ENCODE data around the gene CHST1. TPM values are rescaled to one million over a fixed set of nuclear protein-coding genes. Genes with fewer than 3 reads are reported as not detected.

Gene CHST1
- total RNA-seq, 2 donors from 2014 or later = 0.18 TPM; not detected in 1

DNA sequence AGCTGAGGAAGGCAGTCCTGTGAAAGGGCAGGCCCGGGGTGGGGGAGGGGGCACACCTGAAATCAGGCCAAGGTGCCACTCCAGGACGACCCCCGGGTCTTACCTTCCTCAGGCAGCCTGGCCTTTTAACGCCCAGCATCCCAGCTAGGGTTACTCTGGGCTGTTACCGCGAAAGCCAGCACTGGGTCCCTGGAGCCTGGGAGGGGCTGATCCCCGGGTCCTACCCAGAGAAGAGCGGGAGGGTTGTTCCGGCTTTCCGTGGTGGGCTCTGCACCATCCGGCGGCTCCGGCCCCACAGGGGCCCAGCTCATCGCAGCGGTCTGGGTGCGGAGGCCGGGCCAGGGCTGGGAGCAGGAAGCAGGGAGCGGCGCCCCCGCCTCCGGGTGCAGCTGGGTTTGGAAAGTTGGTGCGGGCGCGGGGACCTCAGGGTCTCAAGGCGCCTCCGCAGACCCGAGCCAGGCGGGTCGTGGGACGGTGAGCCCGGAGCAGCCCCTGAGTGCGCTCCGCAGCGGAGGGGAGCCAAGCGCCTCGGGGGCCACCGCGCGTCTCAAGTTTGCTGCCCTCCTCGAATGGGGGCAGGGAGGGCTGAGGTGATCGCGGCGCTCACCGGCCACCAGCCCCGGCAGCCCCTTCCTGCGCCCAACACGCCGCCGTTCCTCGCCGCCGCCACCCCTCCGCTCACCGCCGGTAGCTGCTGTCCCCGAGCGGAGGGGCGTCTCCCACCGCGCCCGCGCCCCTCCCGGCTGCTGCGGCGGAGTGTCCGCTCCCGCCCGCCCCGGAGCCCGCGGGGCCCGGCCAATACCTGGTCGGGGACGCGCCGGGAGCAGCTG lies 831 bp downstream of the CHST1 start:
- H3K36me3 Mint-ChIP-seq = no peaks in the 10 kb centered on the region
- ATAC-seq = no peak

DNA sequence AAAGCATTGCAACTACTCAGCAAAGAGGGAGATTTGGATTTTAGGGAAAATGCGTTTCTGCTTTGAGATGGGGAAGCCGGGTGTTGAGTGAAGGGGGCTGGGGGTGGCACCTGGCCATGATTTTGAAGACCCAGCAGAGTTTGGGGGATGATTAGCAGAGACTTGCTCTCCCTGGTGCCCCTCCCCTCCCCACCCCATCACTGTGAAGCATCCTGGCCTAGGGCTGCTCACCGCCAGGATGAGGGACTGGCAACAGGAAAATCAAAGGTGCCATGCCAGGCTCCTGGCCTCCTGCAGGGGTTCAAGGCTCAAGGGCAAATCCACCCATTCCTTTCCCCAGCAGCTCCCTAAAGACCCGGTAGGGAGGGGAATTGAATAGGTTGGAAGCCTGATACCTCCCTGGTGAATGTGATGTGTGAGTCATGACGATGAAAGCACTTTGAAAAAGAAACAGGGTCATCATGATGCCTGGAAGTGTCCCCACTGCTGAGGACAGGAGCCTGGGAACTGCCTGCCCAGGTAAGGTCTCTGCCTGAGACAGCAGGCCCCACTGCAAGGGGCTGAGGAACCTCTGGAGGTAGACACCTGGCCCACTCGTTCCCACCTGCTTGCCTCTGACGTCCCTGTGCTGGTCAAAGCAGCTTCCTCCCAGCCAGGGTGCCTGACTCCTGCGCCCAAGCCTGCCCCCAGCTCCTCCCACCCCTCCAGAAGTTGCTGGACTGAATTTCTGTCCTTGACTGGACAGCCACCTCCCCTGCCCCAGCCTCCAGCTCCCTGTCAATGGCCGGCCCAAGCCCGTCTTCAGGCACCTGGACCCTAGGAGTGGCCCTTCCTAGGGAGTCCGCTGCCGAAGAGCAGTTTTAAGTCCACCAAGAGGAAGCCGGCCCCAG lies 1.7 kb downstream of the CHST1 start:
- Mint-ChIP-seq H3K9me3 (no peaks in the 10 kb centered on the region), H3K36me3 (no peaks in the 10 kb centered on the region), H3K27ac (no peak overlapping the region)
- ATAC-seq (peak in 1 of 2 donors; percentile 16), DNase-seq (ENCODE audit: low spot score in 2 of 2) (no peak)

More for the DNA sequence above, 831 bp downstream of the CHST1 start:
- no peak for DNase-seq (ENCODE audit: low spot score in 2 of 2)
- H3K9me3 Mint-ChIP-seq = no peaks in the 10 kb centered on the region
- no peak overlapping the region for H3K27ac Mint-ChIP-seq

DNA sequence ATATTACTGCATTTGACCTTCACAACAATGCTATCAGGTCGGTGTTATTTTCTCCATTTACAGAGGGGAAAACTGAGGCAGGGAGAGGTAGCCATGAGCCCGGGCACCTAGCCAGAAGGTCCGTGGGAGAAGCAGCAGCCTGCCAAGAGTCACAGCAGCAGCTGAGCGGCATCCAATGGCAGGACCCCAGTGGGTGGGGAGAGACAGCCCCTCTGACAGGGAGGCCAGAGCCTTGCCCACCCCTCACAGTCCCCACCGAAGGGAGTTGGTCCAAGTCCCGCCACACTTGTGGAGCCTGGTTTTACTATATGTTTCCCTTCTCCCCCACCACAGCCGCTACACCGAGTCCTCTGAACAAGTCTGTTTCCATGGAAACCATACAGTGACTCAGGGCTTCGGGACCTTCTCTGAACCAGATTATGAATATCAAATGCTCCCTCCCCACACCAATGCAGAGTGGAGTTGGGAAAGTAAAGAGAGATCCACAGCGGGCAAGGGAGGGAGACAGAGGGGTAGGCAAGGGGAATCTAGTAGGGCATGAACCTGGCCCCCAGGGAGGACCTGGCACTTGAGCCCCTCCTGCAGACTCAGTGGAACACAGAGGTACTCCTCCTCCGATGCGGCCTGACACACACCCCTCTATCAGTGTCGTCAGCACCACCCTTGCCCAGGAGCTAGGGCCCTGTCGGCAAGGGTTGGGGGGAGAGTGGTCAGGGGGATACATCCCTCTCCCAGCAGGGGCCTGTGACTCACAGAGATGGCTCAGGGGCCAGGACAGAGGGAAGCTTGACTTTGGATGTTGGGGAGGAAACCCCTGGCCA lies 2.5 kb downstream of the CHST1 start:
- peak in 1 of 2 donors; percentile 31 for DNase-seq (ENCODE audit: low spot score in 2 of 2)
- peak; percentile 35 to 84 for ATAC-seq
- no peaks in the 10 kb centered on the region for H3K36me3 Mint-ChIP-seq
- H3K9me3 Mint-ChIP-seq = no peaks in the 10 kb centered on the region
- no peak overlapping the region for H3K27ac Mint-ChIP-seq

DNA sequence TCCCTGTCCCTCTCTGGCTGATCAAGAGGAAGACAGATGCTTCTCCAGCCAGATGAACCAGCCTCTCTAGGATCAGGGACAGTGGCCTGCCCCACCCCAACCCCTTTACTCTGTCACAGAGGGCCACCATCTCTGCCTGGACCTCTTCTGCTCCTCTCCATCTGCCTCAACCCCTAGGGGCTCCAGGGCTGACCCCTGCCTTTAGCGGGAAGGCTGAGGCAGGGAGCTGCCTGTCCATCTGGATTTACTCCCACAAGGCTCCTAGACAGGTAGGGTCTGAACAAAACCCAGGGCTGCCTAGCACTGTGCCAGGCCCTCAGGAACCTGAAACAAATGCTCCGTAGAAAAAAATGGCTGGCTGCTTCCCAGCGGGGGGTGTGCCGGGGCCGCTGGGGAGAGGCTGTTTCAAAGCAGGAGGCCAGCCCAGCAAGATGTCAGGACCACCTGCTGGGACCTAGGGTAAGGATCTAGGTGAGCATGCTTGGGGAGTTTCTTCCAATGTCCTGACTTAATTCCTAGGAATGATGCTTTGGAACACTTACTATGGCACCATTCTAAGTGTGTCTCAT lies 3.2 kb downstream of the CHST1 start:
- Mint-ChIP-seq H3K36me3 (no peaks in the 10 kb centered on the region), H3K27ac (no peak overlapping the region), H3K9me3 (no peaks in the 10 kb centered on the region)
- no peak for DNase-seq (ENCODE audit: low spot score in 2 of 2)
- no peak for ATAC-seq

DNA sequence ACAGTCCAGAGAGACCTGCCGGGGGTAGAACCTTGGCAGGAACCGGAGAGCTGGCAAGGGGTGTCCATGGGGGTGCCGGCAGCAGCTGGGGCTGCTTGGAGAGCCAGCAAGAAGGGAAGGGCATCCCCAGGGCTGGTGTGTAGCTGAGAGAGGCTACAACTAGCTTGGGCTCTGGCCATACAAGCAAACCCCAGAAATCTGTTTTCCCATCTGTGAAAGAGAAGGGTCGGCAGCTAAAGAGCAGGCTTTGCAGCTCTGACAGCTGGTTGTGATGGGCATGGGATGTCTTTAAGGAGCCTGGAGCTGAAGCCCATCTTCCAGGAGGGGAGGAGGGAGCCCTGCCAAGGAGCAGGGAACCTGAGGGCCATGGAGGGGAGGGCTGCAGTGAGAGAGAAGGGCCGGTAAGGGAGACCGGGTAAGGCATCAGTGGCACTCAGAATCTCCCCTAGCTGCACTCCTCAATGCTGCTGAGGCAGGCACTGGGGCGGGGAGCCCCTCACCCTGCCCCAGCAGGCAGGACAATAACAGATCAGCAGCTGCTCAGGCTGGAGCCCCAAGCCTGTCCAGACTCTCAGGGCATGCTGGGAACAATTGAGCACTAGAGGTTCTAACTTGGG lies 3.9 kb downstream of the CHST1 start:
- ATAC-seq (no peak), DNase-seq (ENCODE audit: low spot score in 2 of 2) (no peak)
- no peaks in the 10 kb centered on the region for H3K9me3 Mint-ChIP-seq
- H3K36me3 Mint-ChIP-seq = no peaks in the 10 kb centered on the region
- no peak overlapping the region for H3K27ac Mint-ChIP-seq

DNA sequence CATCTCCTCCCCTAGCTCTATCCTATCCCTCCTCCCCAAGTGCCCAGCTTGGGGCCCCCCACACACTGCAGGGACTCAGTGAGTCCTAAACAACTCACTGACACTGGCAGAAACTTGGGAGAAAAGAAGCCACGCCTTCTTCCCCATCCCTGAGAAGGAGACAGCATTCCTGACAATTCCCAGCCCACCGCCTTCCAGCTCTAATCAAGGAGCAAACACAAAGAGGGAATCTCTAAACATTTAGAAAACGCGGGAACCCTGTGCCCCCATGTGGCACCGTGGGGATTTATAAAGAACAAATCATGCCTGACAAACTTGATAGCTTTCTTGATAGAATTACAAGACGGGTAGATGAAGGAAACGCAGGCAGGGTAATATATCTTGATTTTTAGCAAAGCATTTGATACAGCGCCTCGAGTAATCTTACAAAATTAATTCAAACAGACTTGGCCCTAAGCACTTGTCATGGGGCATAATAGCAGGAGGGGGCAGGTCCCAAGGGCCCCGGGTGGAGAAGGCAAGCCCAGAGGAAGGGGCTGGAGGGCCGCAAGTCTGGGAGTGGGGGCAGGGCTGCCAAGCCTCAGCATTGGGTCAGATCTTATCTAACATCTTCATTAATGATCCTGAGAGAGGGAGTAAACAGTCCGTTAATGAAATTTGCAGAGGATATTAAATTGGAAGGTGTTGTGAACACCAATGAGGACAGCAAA lies 4.5 kb downstream of the CHST1 start:
- no peaks in the 10 kb centered on the region for H3K36me3 Mint-ChIP-seq

DNA sequence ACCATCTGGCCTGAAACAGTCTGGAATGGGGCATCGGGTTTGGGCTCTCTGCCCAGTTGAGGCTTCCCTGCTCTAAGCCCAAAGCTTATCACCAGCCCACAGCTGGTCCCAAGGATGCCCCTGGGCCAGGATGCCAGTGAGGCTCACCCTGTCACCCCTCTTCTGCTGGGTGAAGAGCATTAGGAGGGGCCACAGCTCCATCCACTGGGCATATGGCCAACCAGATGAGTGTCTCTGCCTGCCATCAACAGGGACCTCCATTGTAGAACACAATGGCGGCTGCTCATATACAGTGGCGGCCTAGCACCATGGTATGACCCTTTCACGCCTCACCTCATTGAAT lies 5.6 kb downstream of the CHST1 start:
- ATAC-seq = no peak
- H3K9me3 Mint-ChIP-seq = no peaks in the 10 kb centered on the region
- no peaks in the 10 kb centered on the region for H3K36me3 Mint-ChIP-seq
- H3K27ac Mint-ChIP-seq = no peak overlapping the region
- DNase-seq (ENCODE audit: low spot score in 2 of 2) = no peak

More for the DNA sequence above, 4.5 kb downstream of the CHST1 start:
- no peak for DNase-seq (ENCODE audit: low spot score in 2 of 2)
- H3K9me3 Mint-ChIP-seq = no peaks in the 10 kb centered on the region
- ATAC-seq = no peak
- no peak overlapping the region for H3K27ac Mint-ChIP-seq

DNA sequence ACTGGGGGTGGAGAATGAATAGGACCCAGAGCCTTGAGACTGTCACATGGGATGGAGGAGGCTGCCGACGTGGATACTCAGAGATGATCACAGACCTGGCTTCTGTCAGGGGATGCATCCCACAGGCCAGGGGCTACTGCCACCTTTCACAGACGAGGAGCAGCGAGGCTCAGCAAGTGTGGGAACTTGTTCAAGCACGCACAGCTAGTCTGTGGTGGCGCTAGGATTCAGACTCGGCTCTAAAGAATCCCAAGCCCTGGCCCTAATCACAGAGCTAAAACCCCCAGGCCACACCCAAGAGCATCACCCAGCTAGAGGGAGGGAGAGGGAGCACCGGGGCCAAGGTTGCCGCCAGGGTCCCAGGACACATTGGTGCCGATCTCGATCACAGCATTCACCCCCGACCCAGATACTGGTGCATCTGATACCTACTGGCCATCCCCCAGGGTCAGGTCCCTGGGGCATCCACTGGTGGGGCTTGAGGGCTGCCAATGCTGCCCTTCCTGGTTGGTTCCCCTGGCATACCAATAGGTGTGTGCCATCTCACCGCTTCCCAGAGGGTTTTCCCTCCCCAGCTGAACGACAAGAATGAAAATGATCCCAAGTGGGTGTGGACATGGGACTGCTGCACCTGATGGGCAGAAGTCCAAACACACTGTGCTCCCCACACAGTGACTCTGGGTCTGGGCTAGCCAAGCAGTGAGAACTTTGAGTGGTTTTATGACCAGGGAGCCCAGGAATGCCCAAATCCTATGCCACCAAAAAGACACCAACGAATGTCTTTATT lies 6.2 kb downstream of the CHST1 start:
- no peaks in the 10 kb centered on the region for H3K36me3 Mint-ChIP-seq
- DNase-seq (ENCODE audit: low spot score in 2 of 2) (no peak), ATAC-seq (no peak)
- H3K27ac Mint-ChIP-seq = no peak overlapping the region
- no peaks in the 10 kb centered on the region for H3K9me3 Mint-ChIP-seq

DNA sequence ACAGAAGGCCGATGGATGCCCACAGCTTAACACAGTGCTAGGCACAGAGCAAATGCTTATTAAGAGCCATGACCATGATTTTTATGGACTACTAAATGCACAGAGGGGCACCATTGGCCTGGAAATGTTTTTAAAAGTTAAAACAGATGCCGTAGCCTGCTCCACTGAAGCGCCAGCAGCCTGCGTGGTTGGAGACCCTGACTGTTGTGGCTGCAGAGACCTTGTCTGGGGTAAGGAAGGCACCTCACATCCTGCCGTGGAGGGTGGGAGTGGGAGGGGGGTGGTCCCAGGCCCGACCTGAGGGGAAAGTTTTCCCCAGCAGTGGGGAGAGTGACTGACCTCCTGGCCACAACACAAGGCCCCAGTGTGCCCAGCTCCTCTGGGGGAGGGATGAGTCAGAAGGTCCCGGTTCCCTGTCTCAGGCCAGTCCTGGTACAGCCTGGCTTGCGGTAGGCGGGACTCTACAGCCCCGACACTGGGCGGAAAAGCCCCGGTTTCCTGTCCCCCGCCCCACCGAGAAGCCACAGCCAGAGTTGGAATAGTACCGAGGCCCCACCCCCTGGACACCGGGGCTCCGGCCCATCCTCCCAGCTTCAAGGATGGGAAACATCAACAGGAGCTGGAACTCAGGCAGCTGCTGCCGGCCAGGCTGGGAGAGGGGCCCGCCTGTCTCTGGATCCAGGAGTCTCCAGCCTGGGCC lies 7.0 kb downstream of the CHST1 start:
- Mint-ChIP-seq H3K36me3 (no peaks in the 10 kb centered on the region), H3K9me3 (no peaks in the 10 kb centered on the region), H3K27ac (no peak overlapping the region)
- peak in 1 of 2 donors; percentile 92 for ATAC-seq
- peak in 1 of 2 donors; percentile 63 for DNase-seq (ENCODE audit: low spot score in 2 of 2)

DNA sequence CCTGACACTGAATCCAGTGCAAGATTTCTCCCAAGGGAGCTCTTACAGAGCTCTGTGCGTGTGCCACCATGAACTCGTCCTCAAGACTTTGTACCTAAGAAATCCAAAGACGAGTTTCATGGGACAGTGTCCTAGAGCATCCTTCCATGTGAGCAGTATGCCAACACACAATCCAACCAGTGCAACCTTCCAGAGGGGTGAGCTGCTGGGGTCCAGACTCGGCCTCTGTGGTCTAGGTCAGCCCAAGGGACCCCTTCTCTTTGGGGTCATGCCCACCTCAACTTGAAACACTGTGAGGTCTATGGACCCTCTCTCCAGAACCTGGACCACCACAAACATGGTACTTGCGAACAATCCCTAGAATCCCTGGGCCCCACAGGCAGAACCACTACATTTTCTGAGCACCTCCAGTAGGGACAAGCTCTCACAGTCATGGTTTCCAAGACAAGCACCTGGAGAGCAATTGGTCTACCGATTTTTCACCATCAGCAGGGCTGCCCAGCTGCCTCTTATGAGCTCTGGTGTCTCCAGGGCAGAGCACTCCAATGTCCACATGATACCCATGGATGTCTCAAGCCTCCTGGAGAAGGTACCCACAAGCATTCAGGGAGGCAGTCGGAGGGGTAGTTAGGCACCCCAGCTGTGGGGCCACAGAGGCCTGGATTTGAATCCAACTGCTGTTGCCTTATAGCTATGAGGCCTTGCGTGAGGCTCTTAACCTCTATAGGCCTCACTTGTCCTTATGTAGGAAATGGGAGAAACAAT lies 7.7 kb downstream of the CHST1 start:
- no peaks in the 10 kb centered on the region for H3K9me3 Mint-ChIP-seq
- no peaks in the 10 kb centered on the region for H3K36me3 Mint-ChIP-seq
- DNase-seq (ENCODE audit: low spot score in 2 of 2) (peak in 1 of 2 donors; percentile 31), ATAC-seq (no peak)
- H3K27ac Mint-ChIP-seq = no peak overlapping the region

DNA sequence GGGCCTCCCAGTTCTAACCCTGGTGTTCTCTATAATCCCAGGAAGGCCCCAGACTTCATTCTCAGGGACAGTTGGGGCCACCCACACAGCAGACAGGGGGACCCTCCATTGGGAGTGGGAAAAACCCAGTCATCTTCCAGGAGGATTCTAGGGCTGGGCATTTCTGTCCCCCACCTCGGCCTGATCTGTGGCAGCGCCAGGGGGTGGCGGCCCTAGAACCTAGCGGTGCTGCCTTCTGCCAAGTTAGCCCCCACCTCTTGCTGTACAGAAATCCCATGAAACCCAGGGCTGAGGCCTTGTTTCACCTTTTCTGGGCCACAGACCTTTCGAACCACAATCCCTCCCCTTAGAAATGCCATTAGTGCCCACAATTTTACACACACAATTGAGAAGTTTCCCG lies 9.6 kb downstream of the CHST1 start:
- no peaks in the 10 kb centered on the region for H3K36me3 Mint-ChIP-seq
- no peak overlapping the region for H3K27ac Mint-ChIP-seq
- ATAC-seq (no peak), DNase-seq (ENCODE audit: low spot score in 2 of 2) (no peak)
- H3K9me3 Mint-ChIP-seq = no peaks in the 10 kb centered on the region

DNA sequence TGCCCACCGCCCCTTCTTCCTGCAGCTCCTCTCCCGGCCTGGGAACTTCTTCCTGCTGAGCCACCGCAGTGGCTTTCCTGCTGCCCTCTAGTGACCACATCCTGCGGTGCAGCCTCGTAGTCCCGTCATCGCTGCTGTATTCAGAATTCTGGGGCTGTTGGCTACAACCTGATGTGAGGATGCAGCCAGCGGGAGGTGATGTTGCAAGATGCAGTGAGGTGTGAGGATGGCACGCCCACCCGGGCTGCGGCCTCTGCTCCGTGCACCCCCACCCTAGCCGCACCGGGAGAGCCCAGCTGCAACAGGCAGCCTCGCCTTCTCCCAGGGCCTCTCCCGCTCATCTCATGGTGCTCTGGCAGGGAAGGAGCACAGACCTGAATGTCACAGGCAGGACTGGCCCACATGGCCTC lies 10.1 kb downstream of the CHST1 start:
- no peaks in the 10 kb centered on the region for H3K36me3 Mint-ChIP-seq
- H3K9me3 Mint-ChIP-seq = no peaks in the 10 kb centered on the region
- peak; percentile 61 to 73 for DNase-seq (ENCODE audit: low spot score in 2 of 2)
- ATAC-seq = peak; percentile 39 to 78
- no peak overlapping the region for H3K27ac Mint-ChIP-seq

DNA sequence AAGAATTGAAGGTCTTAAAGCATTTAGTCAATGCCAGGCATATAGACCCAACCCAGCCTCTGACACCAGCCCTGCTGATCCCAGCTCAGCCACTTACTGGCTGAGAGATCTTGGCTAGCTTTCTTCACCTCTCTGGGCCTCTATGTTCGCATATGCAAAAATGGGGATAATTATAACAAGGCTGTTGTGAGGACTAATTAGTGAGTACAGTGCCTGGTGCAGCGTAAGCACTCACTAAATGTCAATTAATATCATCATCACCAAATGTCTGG lies 10.5 kb downstream of the CHST1 start:
- no peak for ATAC-seq
- DNase-seq (ENCODE audit: low spot score in 2 of 2) = peak in 1 of 2 donors; percentile 23
- Mint-ChIP-seq H3K27ac (no peak overlapping the region), H3K9me3 (no peaks in the 10 kb centered on the region), H3K36me3 (no peaks in the 10 kb centered on the region)
